ENCODE measurements around the gene RPAIN.

The RPAIN gene, protein sequence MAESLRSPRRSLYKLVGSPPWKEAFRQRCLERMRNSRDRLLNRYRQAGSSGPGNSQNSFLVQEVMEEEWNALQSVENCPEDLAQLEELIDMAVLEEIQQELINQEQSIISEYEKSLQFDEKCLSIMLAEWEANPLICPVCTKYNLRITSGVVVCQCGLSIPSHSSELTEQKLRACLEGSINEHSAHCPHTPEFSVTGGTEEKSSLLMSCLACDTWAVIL

DNA sequence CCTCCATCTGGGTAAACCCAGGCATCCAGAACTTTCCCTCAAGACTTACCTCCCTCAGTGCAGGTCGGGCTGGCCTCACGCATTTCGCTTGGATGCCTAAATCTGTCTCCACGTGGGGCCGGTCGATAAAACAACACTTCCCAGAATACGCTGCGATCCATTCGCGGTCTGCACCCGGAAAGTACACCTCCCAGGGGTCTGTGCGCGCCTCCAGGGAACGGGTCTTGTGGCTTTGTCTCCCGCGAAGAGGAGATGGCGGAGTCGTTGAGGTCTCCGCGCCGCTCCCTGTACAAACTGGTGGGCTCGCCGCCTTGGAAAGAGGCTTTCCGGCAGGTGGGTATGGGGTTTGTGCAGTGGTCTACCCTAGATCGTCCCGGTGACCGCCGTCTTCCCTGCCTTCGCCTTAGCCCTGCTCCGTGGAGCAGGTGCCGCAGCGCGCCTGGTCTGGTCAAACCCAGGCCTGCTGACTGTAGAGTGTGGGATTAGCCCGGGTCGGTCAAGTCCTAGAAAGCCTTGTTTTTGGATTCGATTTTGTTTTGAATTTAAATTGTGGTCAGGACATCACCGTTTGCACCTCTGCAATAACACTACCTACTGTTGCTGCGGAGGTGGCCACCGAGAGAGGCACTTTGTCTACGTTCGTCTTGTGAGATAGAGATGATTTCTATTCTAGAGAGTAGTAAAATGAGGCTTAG lies at the start of gene RPAIN:
Gene RPAIN (plus strand): TSS at position 224 of the 695 bp plus-strand sequence. CDS start 29 bp downstream, at position 253.
- peak within 1 kb of the TSS; percentile 95 for H3K4me3 ChIP-seq (ENCODE audit: low read depth, low read length)
- H3K27me3 ChIP-seq (ENCODE audit: control insufficient read depth, insufficient read depth, low read length): no peaks in the 10 kb centered on the region
- H3K9ac ChIP-seq (ENCODE audit: low read depth, low read length): peak within 1 kb of the TSS; percentile 94
- peak within 1 kb of the TSS; percentile 91 for H3K27ac ChIP-seq (ENCODE audit: low read depth, low read length)
- no peaks in the 10 kb centered on the region for H3K9me3 ChIP-seq (ENCODE audit: control insufficient read depth, insufficient read depth, low read length)
- H3K4me1 ChIP-seq (ENCODE audit: control insufficient read depth, insufficient read depth, low read length): no peaks in the 10 kb centered on the region
- peaks cover 65% of the 10 kb centered on the region for H3K36me3 ChIP-seq (ENCODE audit: control insufficient read depth, insufficient read depth, low read length)

DNA sequence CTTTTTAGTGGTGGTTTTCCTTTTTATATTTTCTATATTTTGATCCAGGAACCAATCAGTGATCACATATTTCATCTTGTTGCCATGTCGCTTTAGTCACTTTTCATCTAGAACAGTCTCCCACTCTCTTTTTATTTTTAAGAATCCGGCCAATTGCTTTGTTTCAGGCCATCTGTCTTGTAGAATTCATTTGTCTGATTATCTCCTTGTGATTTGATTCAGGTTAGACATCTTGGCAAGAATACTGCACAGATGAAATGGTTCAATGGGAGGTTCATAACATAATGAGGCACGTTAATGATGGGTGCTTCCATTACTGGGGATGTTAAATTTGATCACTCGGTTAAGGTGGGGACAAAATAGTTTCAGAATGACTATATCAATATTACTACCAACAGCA lies 49.6 kb upstream of the RPAIN start:
- no peak overlapping the region for H3K9ac ChIP-seq (ENCODE audit: low read depth, low read length)
- no peaks in the 10 kb centered on the region for H3K9me3 ChIP-seq (ENCODE audit: control insufficient read depth, insufficient read depth, low read length)
- H3K27ac ChIP-seq (ENCODE audit: low read depth, low read length): no peak overlapping the region
- no peak overlapping the region for H3K4me3 ChIP-seq (ENCODE audit: low read depth, low read length)
- H3K4me1 ChIP-seq (ENCODE audit: control insufficient read depth, insufficient read depth, low read length): no peaks in the 10 kb centered on the region
- no peaks in the 10 kb centered on the region for H3K27me3 ChIP-seq (ENCODE audit: control insufficient read depth, insufficient read depth, low read length)
- H3K36me3 ChIP-seq (ENCODE audit: control insufficient read depth, insufficient read depth, low read length): peaks cover 60% of the 10 kb centered on the region

DNA sequence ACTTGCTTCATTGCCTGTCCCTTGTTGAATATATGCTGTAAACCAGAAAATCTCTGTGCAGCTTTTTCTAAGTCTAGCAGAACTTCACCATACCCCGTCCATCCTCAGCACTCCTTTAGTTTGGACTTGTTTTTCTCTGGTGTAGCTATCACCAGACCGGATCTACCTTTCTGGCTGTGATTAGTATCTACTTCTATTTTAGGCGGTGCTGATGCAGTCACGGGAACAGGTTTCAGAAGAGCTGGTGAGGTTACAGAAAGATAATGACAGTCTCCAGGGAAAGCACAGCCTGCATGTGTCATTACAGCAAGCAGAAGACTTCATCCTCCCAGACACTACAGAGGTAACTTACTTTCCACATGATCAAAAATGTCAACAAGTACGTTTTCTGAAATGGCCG lies 46.9 kb upstream of the RPAIN start:
- Histone ChIP-seq H3K27me3 (ENCODE audit: control insufficient read depth, insufficient read depth, low read length) (no peaks in the 10 kb centered on the region), H3K27ac (ENCODE audit: low read depth, low read length) (no peak overlapping the region), H3K9ac (ENCODE audit: low read depth, low read length) (no peak overlapping the region), H3K36me3 (ENCODE audit: control insufficient read depth, insufficient read depth, low read length) (peaks cover 73% of the 10 kb centered on the region), H3K9me3 (ENCODE audit: control insufficient read depth, insufficient read depth, low read length) (no peaks in the 10 kb centered on the region), H3K4me3 (ENCODE audit: low read depth, low read length) (no peak overlapping the region), H3K4me1 (ENCODE audit: control insufficient read depth, insufficient read depth, low read length) (no peaks in the 10 kb centered on the region)

DNA sequence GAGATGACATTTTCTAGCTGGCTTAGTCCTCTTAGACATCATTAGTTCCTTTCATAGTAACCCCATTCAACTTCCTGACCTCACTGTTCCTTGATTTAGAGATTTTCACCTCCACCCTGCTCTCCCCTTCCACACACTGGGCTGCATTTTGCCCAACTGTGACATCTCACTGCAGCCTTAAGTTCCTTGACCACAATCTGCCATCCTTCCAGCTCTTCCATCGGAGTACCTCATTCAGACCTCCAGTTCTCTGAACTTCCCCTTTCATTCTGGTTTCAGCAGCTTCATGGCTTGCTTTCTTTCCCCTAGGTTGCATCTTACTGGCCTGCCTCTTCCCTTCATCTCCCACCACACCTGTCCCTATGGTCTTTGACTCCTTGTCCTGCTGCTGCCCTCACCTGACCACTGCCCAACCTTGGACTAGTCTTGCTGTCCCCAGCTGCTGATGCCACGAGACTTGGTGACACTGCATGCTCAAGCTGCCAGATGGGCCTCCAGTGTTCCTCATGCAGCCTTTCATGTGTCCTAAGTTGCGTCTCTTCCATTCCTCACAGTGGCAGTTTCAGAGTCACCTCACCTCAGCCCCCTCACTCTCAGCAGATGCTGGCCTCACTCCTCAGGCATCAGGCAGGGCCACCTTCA lies 41.3 kb upstream of the RPAIN start:
- H3K4me3 ChIP-seq (ENCODE audit: low read depth, low read length): no peak overlapping the region
- no peaks in the 10 kb centered on the region for H3K27me3 ChIP-seq (ENCODE audit: control insufficient read depth, insufficient read depth, low read length)
- H3K9ac ChIP-seq (ENCODE audit: low read depth, low read length): no peak overlapping the region
- H3K27ac ChIP-seq (ENCODE audit: low read depth, low read length): no peak overlapping the region
- H3K4me1 ChIP-seq (ENCODE audit: control insufficient read depth, insufficient read depth, low read length): no peaks in the 10 kb centered on the region
- no peaks in the 10 kb centered on the region for H3K9me3 ChIP-seq (ENCODE audit: control insufficient read depth, insufficient read depth, low read length)
- peaks cover 89% of the 10 kb centered on the region for H3K36me3 ChIP-seq (ENCODE audit: control insufficient read depth, insufficient read depth, low read length)

DNA sequence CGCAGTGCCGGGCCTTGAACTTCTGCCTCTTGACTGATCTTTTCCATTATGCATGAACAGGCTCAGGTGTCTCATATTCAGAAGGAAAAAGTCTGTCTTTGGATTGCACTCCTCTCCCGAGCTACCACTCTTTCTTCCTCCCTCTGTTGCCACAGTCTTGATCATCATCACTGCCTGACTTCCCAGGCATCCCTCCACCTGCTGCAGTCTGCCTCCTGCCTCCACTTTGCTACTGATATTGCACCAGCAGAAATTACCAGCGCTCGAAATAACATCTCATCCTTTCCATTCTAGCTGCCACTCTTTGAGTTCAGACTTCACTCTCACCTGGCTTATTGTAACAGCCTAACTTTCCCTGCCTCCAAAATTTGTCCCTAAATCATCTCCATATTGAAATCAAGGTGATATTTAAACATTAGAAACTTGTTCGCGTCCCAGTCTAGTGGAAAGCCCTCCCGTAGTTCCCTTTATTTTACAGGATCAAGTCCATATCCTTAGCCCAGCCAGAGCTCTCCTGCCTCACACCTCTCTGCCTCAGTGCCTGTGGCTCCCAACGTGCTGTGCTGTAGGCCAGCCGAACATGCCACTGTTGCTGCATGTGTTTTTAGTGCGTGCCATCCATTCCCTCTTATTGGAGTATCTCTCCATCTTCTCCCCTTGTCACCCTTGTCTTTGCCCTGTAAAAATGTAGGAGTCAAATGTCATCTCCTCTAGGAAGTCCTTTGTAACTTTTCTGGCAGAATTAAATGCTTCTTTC lies 40.5 kb upstream of the RPAIN start:
- Histone ChIP-seq H3K27ac (ENCODE audit: low read depth, low read length) (no peak overlapping the region), H3K4me3 (ENCODE audit: low read depth, low read length) (no peak overlapping the region), H3K9ac (ENCODE audit: low read depth, low read length) (no peak overlapping the region), H3K4me1 (ENCODE audit: control insufficient read depth, insufficient read depth, low read length) (no peaks in the 10 kb centered on the region), H3K9me3 (ENCODE audit: control insufficient read depth, insufficient read depth, low read length) (no peaks in the 10 kb centered on the region), H3K36me3 (ENCODE audit: control insufficient read depth, insufficient read depth, low read length) (peaks cover 91% of the 10 kb centered on the region), H3K27me3 (ENCODE audit: control insufficient read depth, insufficient read depth, low read length) (no peaks in the 10 kb centered on the region)

DNA sequence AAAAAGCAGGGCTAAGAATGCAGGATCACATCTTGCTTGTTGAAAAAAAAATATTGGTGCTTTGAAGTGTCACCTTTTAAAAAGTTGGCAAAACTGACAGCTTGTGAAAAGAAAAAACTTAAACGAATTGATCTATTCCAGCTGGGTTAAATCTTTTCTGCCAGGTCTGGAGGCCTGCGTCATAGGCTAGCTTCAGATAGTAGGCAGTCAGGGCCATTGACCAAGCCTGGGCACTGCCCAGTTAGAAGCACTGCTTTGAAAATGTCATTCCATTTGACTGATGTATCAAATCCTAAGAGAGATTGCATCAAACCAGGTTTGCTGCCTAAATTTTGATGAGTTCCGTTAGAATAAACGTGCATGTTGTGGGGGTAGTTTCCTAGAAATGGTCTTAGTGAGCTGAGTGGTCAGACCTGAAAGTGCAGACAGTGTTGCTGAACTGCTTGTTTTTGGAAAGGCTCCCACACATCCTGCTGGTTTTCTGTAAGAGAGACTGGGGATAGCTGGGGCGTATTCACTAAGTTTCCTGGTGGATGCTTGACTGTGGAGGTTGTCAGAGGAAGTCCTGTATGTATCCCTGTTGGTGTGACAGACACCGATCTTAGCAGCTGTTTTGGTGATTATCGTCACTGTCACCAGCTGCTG lies 39.4 kb upstream of the RPAIN start:
- no peaks in the 10 kb centered on the region for H3K4me1 ChIP-seq (ENCODE audit: control insufficient read depth, insufficient read depth, low read length)
- peaks cover 97% of the 10 kb centered on the region for H3K36me3 ChIP-seq (ENCODE audit: control insufficient read depth, insufficient read depth, low read length)
- H3K4me3 ChIP-seq (ENCODE audit: low read depth, low read length): no peak overlapping the region
- no peaks in the 10 kb centered on the region for H3K9me3 ChIP-seq (ENCODE audit: control insufficient read depth, insufficient read depth, low read length)
- no peak overlapping the region for H3K9ac ChIP-seq (ENCODE audit: low read depth, low read length)
- no peaks in the 10 kb centered on the region for H3K27me3 ChIP-seq (ENCODE audit: control insufficient read depth, insufficient read depth, low read length)
- H3K27ac ChIP-seq (ENCODE audit: low read depth, low read length): no peak overlapping the region

DNA sequence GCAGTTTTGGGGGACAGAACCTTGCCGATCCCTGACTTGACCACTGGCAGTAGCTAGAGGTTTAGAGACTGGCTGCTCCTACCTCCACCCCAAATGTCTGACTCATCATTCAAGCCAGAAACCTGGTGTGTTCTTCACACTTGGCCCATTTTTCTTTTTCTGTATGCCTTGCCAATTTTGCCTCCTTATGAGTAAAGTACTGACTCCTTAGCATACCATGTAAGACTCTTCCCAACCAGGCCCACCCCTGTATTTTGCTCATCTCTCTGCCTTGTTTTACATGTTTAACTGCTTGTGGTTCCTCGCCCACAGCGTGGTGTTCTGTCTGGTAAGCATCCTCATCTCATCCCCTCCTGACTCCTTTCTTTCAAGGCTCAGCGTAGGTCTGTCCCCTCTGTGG lies 38.4 kb upstream of the RPAIN start:
- Histone ChIP-seq H3K27me3 (ENCODE audit: control insufficient read depth, insufficient read depth, low read length) (no peaks in the 10 kb centered on the region), H3K4me3 (ENCODE audit: low read depth, low read length) (no peak overlapping the region), H3K27ac (ENCODE audit: low read depth, low read length) (no peak overlapping the region), H3K9ac (ENCODE audit: low read depth, low read length) (no peak overlapping the region), H3K36me3 (ENCODE audit: control insufficient read depth, insufficient read depth, low read length) (peaks cover 97% of the 10 kb centered on the region), H3K9me3 (ENCODE audit: control insufficient read depth, insufficient read depth, low read length) (no peaks in the 10 kb centered on the region), H3K4me1 (ENCODE audit: control insufficient read depth, insufficient read depth, low read length) (no peaks in the 10 kb centered on the region)

DNA sequence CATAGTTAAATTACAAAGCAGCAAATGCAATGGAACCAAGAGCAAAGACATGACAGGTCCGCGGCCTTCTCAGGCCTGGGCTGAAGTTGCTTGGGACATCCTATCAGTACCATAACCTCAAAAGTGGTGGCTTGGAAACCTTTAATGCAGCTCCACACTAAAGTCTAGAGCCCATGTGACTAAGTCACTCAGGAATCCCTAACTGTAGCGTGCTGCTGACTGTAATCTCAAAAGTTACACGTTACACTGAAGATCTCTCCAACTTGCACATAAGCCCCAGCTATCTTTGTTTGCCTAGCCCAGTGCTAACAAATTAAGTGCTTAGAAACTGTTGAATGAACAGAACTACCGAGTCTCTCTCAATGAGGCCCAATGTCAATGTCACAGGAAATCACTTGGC lies 28.3 kb upstream of the RPAIN start:
- no peaks in the 10 kb centered on the region for H3K27me3 ChIP-seq (ENCODE audit: control insufficient read depth, insufficient read depth, low read length)
- no peak overlapping the region for H3K27ac ChIP-seq (ENCODE audit: low read depth, low read length)
- no peak overlapping the region for H3K9ac ChIP-seq (ENCODE audit: low read depth, low read length)
- H3K9me3 ChIP-seq (ENCODE audit: control insufficient read depth, insufficient read depth, low read length): no peaks in the 10 kb centered on the region
- peaks cover 86% of the 10 kb centered on the region for H3K36me3 ChIP-seq (ENCODE audit: control insufficient read depth, insufficient read depth, low read length)
- no peak overlapping the region for H3K4me3 ChIP-seq (ENCODE audit: low read depth, low read length)
- no peaks in the 10 kb centered on the region for H3K4me1 ChIP-seq (ENCODE audit: control insufficient read depth, insufficient read depth, low read length)

DNA sequence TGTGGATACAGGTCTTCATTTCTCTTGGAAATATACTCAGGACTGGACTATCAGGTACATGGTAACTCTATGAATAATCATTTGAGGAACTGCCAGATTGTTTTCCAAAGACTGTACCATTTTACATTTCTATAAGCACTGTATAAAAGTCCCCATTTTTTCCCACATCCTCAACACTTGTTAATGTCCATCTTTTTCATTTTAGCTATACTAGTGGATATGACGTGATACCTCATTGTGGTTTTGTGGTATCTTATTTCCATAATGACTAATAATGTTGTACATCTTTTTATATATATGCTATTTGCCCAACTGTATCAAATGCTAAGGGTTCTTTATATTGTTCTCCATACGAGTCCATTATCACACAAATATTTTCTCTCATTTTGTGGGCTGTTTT lies 23.4 kb upstream of the RPAIN start:
- Histone ChIP-seq H3K27me3 (ENCODE audit: control insufficient read depth, insufficient read depth, low read length) (no peaks in the 10 kb centered on the region), H3K27ac (ENCODE audit: low read depth, low read length) (no peak overlapping the region), H3K9me3 (ENCODE audit: control insufficient read depth, insufficient read depth, low read length) (no peaks in the 10 kb centered on the region), H3K4me3 (ENCODE audit: low read depth, low read length) (no peak overlapping the region), H3K9ac (ENCODE audit: low read depth, low read length) (no peak overlapping the region), H3K36me3 (ENCODE audit: control insufficient read depth, insufficient read depth, low read length) (peaks cover 90% of the 10 kb centered on the region), H3K4me1 (ENCODE audit: control insufficient read depth, insufficient read depth, low read length) (no peaks in the 10 kb centered on the region)

DNA sequence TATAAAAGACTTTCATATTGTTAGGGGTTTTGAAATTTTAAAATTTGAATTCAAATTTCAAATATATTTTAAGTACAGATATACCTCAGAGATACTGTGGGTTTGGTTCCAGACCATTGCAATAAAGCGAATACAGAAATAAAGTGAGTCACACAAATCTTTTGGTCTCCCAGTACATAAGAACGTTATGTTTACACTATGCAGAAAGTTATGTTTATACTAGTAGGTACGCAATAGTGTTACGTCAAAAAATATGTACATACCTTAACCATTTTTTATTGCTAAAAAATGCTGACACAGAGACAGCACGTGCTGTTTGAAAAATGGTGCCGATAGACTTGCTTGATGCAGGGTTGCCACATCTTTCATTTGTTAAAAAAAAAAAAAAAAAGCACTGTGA lies 20.2 kb upstream of the RPAIN start:
- H3K27me3 ChIP-seq (ENCODE audit: control insufficient read depth, insufficient read depth, low read length): no peaks in the 10 kb centered on the region
- no peak overlapping the region for H3K27ac ChIP-seq (ENCODE audit: low read depth, low read length)
- no peak overlapping the region for H3K4me3 ChIP-seq (ENCODE audit: low read depth, low read length)
- H3K4me1 ChIP-seq (ENCODE audit: control insufficient read depth, insufficient read depth, low read length): no peaks in the 10 kb centered on the region
- peaks cover 90% of the 10 kb centered on the region for H3K36me3 ChIP-seq (ENCODE audit: control insufficient read depth, insufficient read depth, low read length)
- H3K9ac ChIP-seq (ENCODE audit: low read depth, low read length): no peak overlapping the region
- H3K9me3 ChIP-seq (ENCODE audit: control insufficient read depth, insufficient read depth, low read length): no peaks in the 10 kb centered on the region
